GM19467 (cell line): Measurements from ENCODE around the gene LIG3.
"Not testable (repeated sequence)": the region's sequence is repeated elsewhere in the genome, so short reads cannot be mapped to it uniquely, and the experiment has no call there.

Experiments
- ATAC-seq: cut with Tn5 transposase; IDR thresholded peaks from one replicate; pipeline ENCODE4 v1.9.1; 2021; ENCODE audit warnings: mild to moderate bottlenecking, moderate library complexity; ENCODE audit not compliant: unreplicated experiment

Gene LIG3

DNA sequence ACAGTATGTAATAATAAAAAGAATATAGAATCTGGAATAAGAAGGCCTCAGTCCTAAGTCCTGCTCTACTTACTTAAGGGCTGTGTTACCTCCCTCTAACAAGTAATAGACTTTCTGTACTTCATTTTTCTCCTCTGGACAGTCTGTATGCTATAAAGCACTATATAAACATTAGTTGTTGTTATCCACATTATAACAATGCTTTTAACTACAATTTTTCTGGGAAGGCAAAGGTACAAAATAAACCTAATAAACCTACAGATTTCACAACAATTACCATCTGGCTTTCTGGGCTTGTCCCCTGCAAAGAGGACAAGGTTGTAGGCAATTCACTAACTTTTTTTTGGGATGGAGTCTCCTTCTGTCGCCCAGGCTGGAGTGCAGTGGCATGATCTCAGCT lies 50.5 kb downstream of the LIG3 start:
- no peak for ATAC-seq

DNA sequence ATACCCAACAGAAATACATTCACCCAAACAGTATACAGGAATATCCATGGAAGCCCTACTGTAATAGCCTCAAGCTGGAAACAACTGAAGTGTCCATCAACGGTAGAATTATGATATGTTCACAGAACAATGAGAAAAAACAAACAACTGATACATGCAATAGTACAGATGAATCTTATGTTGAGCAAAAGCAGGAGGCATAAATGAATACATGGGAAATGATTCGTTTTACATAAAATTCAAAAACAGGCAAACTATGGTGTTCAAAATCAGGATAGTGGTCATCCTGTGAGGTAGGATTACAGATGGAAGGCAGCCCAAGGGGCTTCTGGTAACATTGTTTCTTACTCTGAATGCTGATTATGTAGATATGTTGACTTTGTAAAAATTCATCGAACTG lies 58.1 kb downstream of the LIG3 start:
- ATAC-seq = no peak

DNA sequence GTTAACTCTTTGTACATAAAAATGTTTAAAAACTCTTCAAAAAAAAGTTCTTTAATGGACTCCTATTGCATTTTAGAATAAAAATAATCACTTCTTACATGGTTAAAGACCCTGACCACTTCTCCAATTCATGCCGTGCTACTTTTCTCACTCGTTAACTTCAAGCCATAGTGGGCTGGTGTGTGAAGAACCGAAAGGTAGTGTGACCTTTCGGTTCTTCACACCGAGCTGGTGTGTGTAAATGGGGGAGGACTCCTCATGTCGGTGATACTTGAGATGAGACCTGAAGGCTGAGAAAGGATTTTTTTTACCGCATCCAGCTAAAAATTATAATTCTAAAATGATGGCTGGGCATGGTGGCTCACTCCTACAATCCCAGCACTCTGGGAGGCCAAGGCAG lies 61.1 kb downstream of the LIG3 start:
- no peak for ATAC-seq

DNA sequence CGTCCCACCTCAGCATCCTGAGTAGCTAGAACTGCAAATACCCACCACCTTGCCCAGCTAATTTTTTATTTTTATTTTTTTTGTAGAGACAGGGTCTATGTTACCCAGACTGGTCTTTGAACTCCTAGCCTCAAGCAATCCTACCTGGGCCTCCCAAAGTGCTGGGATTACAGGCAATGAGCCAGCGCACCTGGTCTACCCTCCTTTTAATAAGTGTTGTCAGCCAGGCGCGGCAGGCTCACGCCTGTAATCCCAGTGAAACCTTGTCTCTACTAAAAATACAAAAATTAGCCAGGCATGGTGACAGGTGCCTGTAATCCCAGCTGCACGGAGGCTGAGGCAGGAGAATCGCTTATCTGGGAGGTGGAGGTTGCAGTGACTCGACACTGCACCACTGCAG lies 63.9 kb downstream of the LIG3 start:
- ATAC-seq = no peak

DNA sequence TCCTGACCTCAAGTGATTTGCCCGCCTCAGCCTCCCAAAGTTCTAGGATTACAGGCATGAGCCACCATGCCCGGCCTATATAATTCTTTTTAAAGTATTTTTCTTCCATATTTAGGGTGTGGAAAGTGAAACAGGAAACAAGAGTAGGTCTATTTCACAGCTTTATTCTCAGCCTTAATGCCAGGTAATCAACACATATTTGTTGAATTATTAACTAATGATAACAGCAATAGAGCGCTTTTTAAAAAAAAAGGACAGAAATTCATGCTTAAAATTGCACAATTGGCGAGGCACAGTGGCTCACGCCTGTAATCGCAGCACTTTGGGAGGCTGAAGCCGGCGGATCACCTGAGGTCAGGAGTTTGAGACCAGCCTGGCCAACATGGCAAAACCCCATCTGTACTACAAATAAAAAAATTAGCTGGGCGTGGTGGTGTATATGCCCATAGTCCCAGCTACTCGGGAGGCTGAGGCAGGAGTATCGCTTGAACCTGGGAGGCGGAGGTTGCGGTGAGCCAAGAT lies 65.2 kb downstream of the LIG3 start:
- ATAC-seq = not testable (repeated sequence)

DNA sequence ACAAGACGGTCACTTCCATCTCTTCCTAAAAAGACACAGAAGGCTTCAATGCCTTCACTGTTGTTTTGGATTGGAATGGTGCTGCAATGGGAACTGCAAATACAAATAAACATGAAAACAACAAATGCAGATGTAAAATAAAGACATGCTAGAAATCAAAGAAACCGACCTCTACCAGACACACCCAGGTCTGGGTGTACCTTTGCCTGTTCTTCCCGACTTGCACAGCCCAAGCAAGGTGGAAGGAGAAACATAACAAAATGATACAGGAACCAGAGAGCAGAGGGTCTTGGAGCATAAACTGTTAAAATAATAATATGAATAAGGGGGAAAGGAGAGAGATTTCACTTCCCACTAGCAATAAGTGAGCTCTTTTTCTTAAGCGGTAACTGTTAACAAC lies 65.9 kb downstream of the LIG3 start:
- no peak for ATAC-seq

DNA sequence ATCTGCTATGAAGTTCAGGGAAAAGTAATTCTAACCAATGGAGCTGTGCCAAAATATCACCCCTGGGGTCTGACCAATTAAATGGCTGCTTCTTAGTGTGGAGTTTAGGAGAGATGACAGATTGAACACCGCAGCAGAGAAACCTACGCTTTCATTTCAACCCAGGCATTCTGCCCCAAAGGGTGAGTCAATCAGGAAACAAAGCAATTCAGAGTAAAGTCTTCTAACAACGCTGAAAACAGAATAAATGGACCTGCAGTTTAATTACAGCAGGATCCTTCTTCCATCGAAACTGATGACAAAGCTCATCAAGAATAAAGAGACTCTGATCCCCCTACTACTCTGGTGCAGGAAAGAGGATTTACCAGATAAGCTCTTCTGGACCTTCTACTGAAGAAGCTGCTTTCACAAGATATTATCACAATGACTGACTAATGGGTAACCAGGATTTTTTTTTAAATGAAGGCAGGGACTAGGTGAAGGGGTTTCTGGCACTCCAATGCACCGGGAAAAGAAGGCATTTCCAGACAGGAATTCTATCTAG lies 66.5 kb downstream of the LIG3 start:
- peak; percentile 34 for ATAC-seq

DNA sequence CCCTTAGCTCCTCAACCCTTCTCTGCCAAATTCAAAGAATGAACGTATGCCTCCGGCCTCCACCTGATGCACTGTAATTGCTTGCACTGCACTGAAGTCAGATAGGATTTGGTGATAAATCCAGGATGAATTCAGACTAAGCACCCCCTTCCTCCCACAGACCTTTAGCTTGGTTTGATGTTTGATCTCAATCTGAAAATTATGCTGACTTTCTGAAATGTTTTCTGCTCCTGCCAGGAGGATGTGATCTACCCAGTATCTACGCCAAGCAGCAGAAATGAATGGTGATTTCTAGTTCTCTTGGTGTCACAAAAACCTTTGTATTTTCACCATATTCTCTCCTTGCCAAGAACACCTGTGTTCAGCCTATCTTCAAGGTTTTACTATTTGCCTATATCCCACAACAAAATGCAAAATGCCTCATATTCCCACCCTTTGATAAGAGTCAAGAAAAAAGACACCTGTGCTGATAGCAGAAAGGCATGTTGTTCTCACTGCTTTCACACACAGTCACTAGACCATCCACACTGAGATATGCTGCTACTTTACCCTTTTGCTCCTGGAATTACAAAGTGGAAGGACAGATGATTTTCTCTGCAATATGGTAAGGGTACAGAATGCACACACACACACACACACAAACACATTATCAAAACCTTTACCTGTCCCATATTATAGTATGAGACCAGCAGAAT lies 68.5 kb downstream of the LIG3 start:
- no peak for ATAC-seq

DNA sequence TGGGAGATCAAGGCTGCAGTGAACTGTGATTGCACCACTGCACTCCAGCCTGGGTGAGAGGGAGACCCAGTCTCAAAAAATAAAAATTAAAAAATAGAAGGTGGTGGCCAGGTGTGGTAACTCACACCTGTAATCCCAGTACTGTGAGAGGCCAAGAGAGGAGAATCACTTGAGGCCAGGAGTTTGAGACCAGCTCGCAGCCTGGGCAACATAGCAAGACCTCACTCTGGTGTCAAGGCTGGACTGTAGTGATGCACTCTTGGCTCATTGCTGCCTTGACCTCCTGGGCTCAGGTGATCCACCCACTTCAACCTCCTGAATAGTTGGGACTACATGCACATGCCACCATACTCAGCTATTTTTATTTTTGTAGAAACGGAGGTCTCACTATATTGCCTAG lies 69.9 kb downstream of the LIG3 start:
- ATAC-seq = no peak

DNA sequence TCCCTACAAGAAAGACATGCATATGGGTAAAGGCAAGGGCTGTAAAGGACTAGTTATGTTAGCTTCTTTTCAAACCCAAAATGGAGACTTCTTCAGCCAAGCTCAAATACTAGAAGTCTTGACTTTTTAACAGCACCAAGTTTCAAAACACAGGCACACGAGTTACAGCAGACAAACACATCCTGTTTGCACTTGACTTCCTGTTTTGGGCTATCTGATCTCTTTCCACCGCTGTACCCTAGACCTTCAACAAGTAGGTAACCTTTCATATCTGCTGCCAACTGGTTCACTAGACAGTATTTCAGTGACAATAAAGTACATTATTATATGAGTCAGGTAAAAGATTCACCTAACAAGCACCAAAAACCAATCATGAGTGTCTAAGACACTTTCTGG lies 70.9 kb downstream of the LIG3 start:
- peak; percentile 56 for ATAC-seq

DNA sequence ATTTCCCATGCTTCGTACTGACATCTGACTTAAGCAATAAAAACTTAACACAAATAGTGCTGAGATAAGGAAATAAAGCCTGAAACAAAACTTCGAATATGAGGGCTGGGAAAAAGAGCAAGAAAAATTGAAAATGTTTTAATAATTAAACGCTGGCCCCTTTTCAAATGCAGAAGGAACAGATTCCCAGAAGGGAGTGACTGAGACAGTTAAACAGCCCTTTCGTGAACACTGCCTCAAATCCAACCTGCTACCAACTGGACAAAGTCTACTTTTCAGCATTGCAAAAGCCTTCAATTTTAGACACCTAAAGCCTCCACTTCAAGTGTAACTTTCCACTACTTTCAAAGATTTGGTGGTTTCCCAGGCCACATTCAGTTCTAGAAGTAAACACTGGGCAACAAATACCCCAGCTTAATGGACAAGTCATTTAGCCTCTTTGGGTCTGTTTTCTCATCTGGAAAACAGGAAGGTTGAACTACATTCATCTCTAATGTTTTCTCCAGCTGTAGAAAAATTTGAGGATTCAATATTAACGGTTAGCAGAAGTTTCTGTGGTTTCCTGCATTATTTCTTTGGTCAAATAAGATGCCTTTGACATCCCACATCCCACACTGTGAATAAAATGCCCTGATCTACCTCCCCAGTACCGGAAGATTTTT lies 71.4 kb downstream of the LIG3 start:
- ATAC-seq = peak; percentile 26

DNA sequence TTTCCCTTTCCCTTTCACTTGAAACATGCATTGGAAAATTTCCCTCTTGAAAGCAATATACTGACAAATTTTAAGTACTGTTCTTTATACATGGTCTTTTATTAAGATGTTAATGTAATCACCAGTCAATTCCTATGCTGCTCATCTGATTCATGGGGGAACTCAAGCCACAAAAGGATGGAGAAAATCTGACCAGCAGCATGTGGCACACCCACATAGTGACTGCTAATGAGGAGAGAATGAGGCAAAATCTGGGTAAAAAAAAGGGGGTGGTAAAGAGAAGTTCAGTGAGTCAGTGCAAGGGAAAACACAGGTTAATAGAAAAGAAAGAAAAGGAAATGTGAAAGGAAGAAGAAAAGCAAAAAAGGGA lies 71.9 kb downstream of the LIG3 start:
- no peak for ATAC-seq

DNA sequence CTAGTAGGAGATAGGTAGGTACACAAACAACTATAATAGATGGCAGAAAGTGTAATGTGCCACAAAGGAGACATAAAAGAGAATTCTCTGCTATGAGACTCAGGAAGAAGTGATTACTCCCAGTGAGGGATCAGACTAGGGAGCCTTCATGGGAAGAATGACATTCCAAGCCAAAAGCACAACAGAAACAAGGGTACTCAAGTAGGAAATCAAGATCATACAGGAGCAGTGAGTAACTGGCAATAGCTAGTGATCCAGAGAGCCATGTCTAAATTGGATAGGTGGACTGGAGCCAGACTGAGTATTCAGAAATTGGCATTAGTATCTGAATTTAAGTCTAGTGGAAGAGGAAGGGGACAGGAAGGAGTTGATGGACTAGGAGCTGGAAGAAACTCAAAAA lies 72.5 kb downstream of the LIG3 start:
- no peak for ATAC-seq

DNA sequence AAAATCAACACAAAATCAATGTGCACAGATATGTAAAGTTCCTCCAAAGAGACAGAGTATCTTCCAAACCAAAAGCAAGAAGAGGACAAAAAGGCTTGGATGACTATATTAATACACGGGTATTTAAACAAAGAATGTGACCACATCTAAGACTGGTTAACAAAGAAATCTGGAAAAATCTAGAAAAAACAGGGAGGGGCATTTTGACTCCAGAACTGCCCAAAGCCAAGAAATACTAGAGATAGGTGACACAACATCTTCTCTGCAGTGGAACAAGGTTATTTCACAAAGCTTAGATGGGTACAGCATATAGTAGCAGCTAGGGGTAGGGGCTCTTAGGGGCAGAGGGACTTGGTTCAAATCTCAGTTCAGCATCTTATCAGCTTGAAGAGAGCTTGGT lies 72.9 kb downstream of the LIG3 start:
- ATAC-seq = no peak

DNA sequence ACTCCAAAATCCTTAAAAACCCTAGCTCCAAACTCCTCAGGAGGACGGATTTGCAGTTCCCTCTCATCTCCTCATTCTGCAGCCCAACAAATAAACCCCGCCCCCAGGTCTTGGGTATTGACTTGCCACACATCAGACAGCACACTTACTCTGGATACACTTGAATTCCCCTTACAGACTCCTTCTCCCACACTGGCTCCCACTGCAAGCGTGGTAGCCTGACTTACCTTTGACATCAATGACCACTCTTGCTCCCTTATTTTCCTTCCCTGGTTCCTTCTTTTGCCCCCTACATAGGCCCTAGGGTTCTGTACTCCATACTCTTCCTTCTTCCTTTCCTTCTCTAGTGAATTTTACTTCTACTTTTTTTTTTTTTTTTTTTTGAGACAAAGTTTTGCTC lies 75.7 kb downstream of the LIG3 start:
- no peak for ATAC-seq

DNA sequence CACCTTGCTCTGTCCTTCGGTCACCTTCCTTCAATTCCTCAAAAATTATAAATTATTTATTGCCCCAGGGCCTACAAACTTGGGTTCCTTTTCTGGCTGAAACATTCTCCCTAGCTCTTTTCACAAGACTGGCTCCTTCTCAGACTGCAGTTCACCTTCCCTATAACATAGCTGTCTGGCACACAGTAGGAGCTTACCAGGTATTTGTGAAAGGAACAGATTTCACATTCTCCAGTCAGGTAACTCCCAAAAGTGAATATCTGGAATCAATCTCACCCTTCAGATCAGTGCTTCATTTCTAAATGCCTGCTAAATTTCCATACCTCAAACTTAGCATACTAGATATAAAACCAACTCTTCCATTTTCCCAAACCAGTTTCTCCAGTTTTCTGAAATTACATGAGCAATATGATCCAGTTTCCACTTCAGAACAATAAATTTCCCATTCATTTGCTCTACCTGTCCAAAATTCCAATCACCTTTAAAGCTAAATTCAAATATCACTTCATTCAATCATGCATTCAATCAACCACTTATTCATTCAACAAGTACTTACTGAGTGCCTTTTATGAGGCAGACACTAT lies 77.1 kb downstream of the LIG3 start:
- ATAC-seq = no peak
